HepG2 (cell line): ENCODE measurements around the gene C16orf87. TPM values are rescaled to one million over a fixed set of nuclear protein-coding genes. Genes with fewer than 3 reads are reported as not detected.

Experiments used
- ARNTL ChIP-seq: sonication (generic); formaldehyde crosslinking; IDR thresholded peaks from 2 replicates; pipeline ENCODE4 v1.4.0; 2020; ENCODE audit warnings: mild to moderate bottlenecking, missing genetic modification reagents
- DR1 ChIP-seq: sonication (generic); formaldehyde crosslinking; IDR thresholded peaks from 2 replicates; pipeline ENCODE4 v1.8.0; 2021; ENCODE audit warnings: mild to moderate bottlenecking, missing genetic modification reagents, inconsistent platforms
- ELF1 ChIP-seq: sonication (generic); formaldehyde crosslinking; IDR thresholded peaks from 2 replicates; pipeline ENCODE4 v1.4.0; 2020; ENCODE audit warnings: missing genetic modification reagents
- FLYWCH1 ChIP-seq: sonication (generic); formaldehyde crosslinking; IDR thresholded peaks from 2 replicates; pipeline ENCODE4 v1.8.1; 2023; ENCODE audit warnings: mild to moderate bottlenecking, missing genetic modification reagents
- HNF4G ChIP-seq, 2 experiments: sonication (generic) in 1 of 2; formaldehyde crosslinking in 1 of 2; IDR thresholded peaks; 2 replicates each; pipeline versions ENCODE4 v1.4.0 to v1.6.1; 2011 to 2020; ENCODE audit warnings: borderline replicate concordance in 2 of 2, low read depth in 2 of 2, mild to moderate bottlenecking in 2 of 2, low read length in 1 of 2, missing genetic modification reagents in 1 of 2, moderate library complexity in 1 of 2
- KDM4B ChIP-seq: sonication (generic); formaldehyde crosslinking; IDR thresholded peaks from 2 replicates; pipeline ENCODE4 v1.4.0; 2020; ENCODE audit warnings: missing genetic modification reagents
- KLF15 ChIP-seq: sonication (generic); formaldehyde crosslinking; IDR thresholded peaks from 2 replicates; pipeline ENCODE4 v1.8.1; 2023; ENCODE audit warnings: borderline replicate concordance, mild to moderate bottlenecking, inconsistent platforms, missing genetic modification reagents, mixed read lengths
- RXRB ChIP-seq: IDR thresholded peaks from 2 replicates; pipeline ENCODE4 v1.6.1; 2016; ENCODE audit warnings: borderline replicate concordance, missing genetic modification reagents, missing compliant biosample characterization
- ZBTB7B ChIP-seq: sonication (generic); formaldehyde crosslinking; IDR thresholded peaks from 2 replicates; pipeline ENCODE4 v1.4.0; 2020; ENCODE audit warnings: missing genetic modification reagents
- ZNF558 ChIP-seq: sonication (generic); formaldehyde crosslinking; IDR thresholded peaks from 2 replicates; pipeline ENCODE4 v1.9.0; 2022; ENCODE audit warnings: mild to moderate bottlenecking, missing genetic modification reagents, borderline replicate concordance
- ZNF678 ChIP-seq: sonication (generic); formaldehyde crosslinking; IDR thresholded peaks from 2 replicates; pipeline ENCODE4 v1.4.0; 2020; ENCODE audit warnings: mild to moderate bottlenecking, missing genetic modification reagents
- polyA plus RNA-seq, 8 experiments: library from polyadenylated mRNA; depleted of rRNA in 3 of 8; stranded (reverse) in 7 of 8; unstranded in 1 of 8; fragments of >200 nt; fragmentation: Illumina TruSeq in 4 of 8; extraction: Trizol in 4 of 8; gene quantifications; 2 replicates each; pipeline versions ENCODE4 v1.2.1 to v1.2.3, GENCODE V29; 2011 to 2016; ENCODE audit warnings: low read depth in 4 of 8, missing spikeins in 1 of 8, mixed read lengths in 1 of 8; ENCODE audit not compliant: insufficient read depth in 1 of 8
- total RNA-seq, 5 experiments: library from RNA; depleted of rRNA; stranded (reverse); fragments of >200 nt; fragmentation: Illumina TruSeq; extraction: Trizol; gene quantifications; 2 replicates each; pipeline ENCODE4 v1.2.3, GENCODE V29; 2016; ENCODE audit warnings: low read depth in 1 of 5
- TF ChIP-seq, protein P1 (sequence below): sonication (generic); formaldehyde crosslinking; IDR thresholded peaks from 2 replicates; pipeline ENCODE4; 2020; ENCODE audit warnings: missing genetic modification reagents, mild to moderate bottlenecking, borderline replicate concordance
- TF ChIP-seq, protein P2 (sequence below): sonication (generic); formaldehyde crosslinking; IDR thresholded peaks from 2 replicates; pipeline ENCODE4 v1.8.0; 2022; ENCODE audit warnings: missing genetic modification reagents, mild to moderate bottlenecking, inconsistent platforms, borderline replicate concordance
- TF ChIP-seq, protein P3 (sequence below): IDR thresholded peaks from 2 replicates; pipeline ENCODE4 v1.4.0; 2020; ENCODE audit warnings: mild to moderate bottlenecking, missing genetic modification reagents
- TF ChIP-seq, protein P4 (sequence below): sonication (generic); formaldehyde crosslinking; conservative IDR thresholded peaks from 2 replicates; pipeline ENCODE4 v1.4.0; 2020; ENCODE audit warnings: missing genetic modification reagents
- TF ChIP-seq, protein P5 (sequence below): IDR thresholded peaks from 2 replicates; pipeline ENCODE4 v1.6.1; 2016; ENCODE audit warnings: mild to moderate bottlenecking

The C16orf87 gene
- total and polyA plus RNA-seq, 2 of the 13 experiments (the other 11 are each of a cell fraction or from before 2014, with no cell fraction given) = 8.6 to 19.5 TPM

DNA sequence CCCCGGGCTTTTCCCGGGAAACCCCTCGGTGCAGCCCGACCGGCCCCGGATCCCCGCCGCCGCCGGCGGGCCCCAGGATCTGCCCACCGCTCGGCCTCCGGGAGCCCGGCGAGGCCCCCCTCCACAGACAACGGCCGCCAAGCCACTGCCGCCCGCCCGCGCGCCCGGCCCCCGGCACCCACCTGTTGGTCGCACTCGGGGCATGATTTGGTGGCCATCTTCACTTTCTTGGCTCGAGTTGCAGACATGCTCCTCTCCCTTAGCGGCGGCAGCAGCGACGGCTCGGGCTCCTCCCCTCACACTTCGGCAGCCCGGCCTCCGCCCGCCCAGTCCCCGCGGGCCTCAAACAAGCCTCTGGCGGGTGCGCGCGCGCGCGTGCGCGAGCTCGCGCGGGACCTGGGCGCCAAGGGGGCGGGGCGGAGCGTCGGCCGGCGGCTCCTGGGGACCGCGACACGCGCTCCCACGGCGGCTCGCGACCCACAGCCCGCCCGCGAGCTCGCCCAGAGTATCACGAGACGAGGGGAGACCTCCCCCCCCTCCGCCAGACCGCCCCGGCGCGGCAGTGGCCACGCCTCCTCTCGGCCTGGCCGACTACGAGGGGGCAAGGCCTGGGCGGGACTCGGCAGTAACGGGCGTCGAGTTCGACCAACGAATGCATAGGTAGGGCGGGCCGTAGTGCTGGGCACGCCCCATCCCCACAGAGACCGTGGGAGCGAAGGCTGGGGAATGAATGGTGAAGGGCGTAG, at the start of gene C16orf87 (continued):
- TF ChIP-seq ZBTB7B (CRISPR knock-in tag) (peak; percentile 25), DR1 (CRISPR knock-in tag) (peak; percentile 44; the same call in 1 of the 2 replicates), KDM4B (peak; percentile 15; the same call in 1 of the 2 replicates), ZNF678 (peak; percentile 15; the same call in 1 of the 2 replicates), RXRB (CRISPR knock-in tag) (0 out of 2 replicates have a peak, but pooled peaks have one; percentile 19), ARNTL (CRISPR knock-in tag) (no peak), KLF15 (CRISPR knock-in tag) (0 out of 2 replicates have a peak, but pooled peaks have one; percentile 6), ELF1 (CRISPR knock-in tag) (peak; percentile 49; the same call in 1 of the 2 replicates), ZNF558 (CRISPR knock-in tag) (peak; percentile 45; the same call in 1 of the 2 replicates), HNF4G (IDR thresholded peaks at IDR 0.05; ENCODE audit: borderline replicate concordance, low read depth, low read length) (0 out of 2 replicates have a peak, but pooled peaks have one; percentile 4), HNF4G (CRISPR knock-in tag; IDR thresholded peaks at IDR 0.05; ENCODE audit: borderline replicate concordance, low read depth) (no peak), FLYWCH1 (0 out of 2 replicates have a peak, but pooled peaks have one; percentile 49)
- TF ChIP-seq, protein P1, sequence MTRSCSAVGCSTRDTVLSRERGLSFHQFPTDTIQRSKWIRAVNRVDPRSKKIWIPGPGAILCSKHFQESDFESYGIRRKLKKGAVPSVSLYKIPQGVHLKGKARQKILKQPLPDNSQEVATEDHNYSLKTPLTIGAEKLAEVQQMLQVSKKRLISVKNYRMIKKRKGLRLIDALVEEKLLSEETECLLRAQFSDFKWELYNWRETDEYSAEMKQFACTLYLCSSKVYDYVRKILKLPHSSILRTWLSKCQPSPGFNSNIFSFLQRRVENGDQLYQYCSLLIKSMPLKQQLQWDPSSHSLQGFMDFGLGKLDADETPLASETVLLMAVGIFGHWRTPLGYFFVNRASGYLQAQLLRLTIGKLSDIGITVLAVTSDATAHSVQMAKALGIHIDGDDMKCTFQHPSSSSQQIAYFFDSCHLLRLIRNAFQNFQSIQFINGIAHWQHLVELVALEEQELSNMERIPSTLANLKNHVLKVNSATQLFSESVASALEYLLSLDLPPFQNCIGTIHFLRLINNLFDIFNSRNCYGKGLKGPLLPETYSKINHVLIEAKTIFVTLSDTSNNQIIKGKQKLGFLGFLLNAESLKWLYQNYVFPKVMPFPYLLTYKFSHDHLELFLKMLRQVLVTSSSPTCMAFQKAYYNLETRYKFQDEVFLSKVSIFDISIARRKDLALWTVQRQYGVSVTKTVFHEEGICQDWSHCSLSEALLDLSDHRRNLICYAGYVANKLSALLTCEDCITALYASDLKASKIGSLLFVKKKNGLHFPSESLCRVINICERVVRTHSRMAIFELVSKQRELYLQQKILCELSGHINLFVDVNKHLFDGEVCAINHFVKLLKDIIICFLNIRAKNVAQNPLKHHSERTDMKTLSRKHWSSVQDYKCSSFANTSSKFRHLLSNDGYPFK = peak; percentile 18; the same call in 1 of the 2 replicates
- TF ChIP-seq, protein P2, sequence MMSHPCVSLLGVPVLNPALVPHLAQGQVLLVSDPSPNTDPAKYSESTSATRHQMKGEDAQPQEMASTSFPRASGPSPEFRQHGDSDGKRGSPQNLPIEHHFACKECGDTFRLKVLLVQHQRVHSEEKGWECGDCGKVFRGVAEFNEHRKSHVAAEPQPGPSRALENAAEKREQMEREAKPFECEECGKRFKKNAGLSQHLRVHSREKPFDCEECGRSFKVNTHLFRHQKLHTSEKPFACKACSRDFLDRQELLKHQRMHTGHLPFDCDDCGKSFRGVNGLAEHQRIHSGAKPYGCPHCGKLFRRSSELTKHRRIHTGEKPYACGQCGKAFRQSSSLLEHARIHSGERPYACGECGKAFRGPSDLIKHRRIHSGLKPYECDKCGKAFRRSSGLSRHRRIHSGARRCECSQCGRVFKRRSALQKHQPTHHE (CRISPR knock-in tag) = no peak
- TF ChIP-seq, protein P3, sequence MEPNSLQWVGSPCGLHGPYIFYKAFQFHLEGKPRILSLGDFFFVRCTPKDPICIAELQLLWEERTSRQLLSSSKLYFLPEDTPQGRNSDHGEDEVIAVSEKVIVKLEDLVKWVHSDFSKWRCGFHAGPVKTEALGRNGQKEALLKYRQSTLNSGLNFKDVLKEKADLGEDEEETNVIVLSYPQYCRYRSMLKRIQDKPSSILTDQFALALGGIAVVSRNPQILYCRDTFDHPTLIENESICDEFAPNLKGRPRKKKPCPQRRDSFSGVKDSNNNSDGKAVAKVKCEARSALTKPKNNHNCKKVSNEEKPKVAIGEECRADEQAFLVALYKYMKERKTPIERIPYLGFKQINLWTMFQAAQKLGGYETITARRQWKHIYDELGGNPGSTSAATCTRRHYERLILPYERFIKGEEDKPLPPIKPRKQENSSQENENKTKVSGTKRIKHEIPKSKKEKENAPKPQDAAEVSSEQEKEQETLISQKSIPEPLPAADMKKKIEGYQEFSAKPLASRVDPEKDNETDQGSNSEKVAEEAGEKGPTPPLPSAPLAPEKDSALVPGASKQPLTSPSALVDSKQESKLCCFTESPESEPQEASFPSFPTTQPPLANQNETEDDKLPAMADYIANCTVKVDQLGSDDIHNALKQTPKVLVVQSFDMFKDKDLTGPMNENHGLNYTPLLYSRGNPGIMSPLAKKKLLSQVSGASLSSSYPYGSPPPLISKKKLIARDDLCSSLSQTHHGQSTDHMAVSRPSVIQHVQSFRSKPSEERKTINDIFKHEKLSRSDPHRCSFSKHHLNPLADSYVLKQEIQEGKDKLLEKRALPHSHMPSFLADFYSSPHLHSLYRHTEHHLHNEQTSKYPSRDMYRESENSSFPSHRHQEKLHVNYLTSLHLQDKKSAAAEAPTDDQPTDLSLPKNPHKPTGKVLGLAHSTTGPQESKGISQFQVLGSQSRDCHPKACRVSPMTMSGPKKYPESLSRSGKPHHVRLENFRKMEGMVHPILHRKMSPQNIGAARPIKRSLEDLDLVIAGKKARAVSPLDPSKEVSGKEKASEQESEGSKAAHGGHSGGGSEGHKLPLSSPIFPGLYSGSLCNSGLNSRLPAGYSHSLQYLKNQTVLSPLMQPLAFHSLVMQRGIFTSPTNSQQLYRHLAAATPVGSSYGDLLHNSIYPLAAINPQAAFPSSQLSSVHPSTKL (CRISPR knock-in tag) = peak; percentile 36; the same call in 1 of the 2 replicates
- TF ChIP-seq, protein P4, sequence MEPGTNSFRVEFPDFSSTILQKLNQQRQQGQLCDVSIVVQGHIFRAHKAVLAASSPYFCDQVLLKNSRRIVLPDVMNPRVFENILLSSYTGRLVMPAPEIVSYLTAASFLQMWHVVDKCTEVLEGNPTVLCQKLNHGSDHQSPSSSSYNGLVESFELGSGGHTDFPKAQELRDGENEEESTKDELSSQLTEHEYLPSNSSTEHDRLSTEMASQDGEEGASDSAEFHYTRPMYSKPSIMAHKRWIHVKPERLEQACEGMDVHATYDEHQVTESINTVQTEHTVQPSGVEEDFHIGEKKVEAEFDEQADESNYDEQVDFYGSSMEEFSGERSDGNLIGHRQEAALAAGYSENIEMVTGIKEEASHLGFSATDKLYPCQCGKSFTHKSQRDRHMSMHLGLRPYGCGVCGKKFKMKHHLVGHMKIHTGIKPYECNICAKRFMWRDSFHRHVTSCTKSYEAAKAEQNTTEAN = peak; percentile 44; the same call in 1 of the 2 replicates
- TF ChIP-seq, protein P5, sequence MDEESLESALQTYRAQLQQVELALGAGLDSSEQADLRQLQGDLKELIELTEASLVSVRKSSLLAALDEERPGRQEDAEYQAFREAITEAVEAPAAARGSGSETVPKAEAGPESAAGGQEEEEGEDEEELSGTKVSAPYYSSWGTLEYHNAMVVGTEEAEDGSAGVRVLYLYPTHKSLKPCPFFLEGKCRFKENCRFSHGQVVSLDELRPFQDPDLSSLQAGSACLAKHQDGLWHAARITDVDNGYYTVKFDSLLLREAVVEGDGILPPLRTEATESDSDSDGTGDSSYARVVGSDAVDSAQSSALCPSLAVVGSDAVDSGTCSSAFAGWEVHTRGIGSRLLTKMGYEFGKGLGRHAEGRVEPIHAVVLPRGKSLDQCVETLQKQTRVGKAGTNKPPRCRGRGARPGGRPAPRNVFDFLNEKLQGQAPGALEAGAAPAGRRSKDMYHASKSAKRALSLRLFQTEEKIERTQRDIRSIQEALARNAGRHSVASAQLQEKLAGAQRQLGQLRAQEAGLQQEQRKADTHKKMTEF = peak; percentile 29; the same call in 1 of the 2 replicates
